HFFc6 (cell line): Measurements from ENCODE around the gene THSD7B. TPM values are rescaled to one million over a fixed set of nuclear protein-coding genes. Genes with fewer than 3 reads are reported as not detected.

Source experiments
- DNase-seq: peaks from one replicate; pipeline ENCODE4 v3.0.0-alpha.2; 2018
- H3K27ac Mint-ChIP-seq: 2 replicates; pipeline ENCODE4 v1.8.0; 2020; ENCODE audit warnings: mild to moderate bottlenecking, mixed read lengths
- H3K27me3 Mint-ChIP-seq: 2 replicates; pipeline ENCODE4 v1.8.0; 2021; ENCODE audit warnings: mild to moderate bottlenecking, moderate library complexity, mixed read lengths; ENCODE audit not compliant: insufficient read depth
- H3K36me3 Mint-ChIP-seq: 2 replicates; pipeline ENCODE4 v1.8.0; 2021; ENCODE audit warnings: low read depth, mixed read lengths
- H3K4me1 Mint-ChIP-seq: 2 replicates; pipeline ENCODE4 v1.8.0; 2020; ENCODE audit warnings: low read depth, mixed read lengths
- H3K4me3 Mint-ChIP-seq: 2 replicates; pipeline ENCODE4 v1.8.0; 2020; ENCODE audit warnings: mild to moderate bottlenecking, moderate library complexity, mixed read lengths
- H3K9me3 Mint-ChIP-seq: 2 replicates; pipeline ENCODE4 v1.8.0; 2020; ENCODE audit warnings: mild to moderate bottlenecking, mixed read lengths
- CTCF ChIP-seq: fragments of 200-600 bp; sonication (generic); IDR thresholded peaks from 2 replicates; pipeline ENCODE4 v1.5.0; 2021; ENCODE audit warnings: antibody characterized with exemption, mild to moderate bottlenecking
- total RNA-seq, 6 experiments: library from RNA; stranded (reverse); fragmentation: NEBNext Ultra II Directional; extraction: Animal tissue kit (Norgen Biotek cat#: 25700); gene quantifications; 2 replicates in 1 of 6; 3 replicates in 5 of 6; pipeline ENCODE4 v1.2.3, GENCODE V29; 2021

THSD7B gene
- total RNA-seq, 6 experiments from 2014 or later = 0.10 to 0.25 (median 0.22) TPM; not detected in 2

GRCh38 chr2:137287913-137288639, 522.7 kb downstream of the THSD7B start:
- no peaks in the 10 kb centered on the region for H3K9me3 Mint-ChIP-seq
- no peak for DNase-seq
- no peak for TF ChIP-seq CTCF
- no peaks in the 10 kb centered on the region for H3K36me3 Mint-ChIP-seq
- no peaks in the 10 kb centered on the region for H3K4me1 Mint-ChIP-seq
- H3K27ac Mint-ChIP-seq = no peak overlapping the region
- no peaks in the 10 kb centered on the region; the same call in 1 of the 2 replicates for H3K27me3 Mint-ChIP-seq
- no peak overlapping the region for H3K4me3 Mint-ChIP-seq

GRCh38 chr2:137291836-137292570, 526.7 kb downstream of the THSD7B start:
- Mint-ChIP-seq H3K4me3 (no peak overlapping the region), H3K27me3 (peaks cover 3% of the 10 kb centered on the region; the same call in 1 of the 2 replicates), H3K4me1 (no peaks in the 10 kb centered on the region), H3K36me3 (no peaks in the 10 kb centered on the region), H3K9me3 (no peaks in the 10 kb centered on the region), H3K27ac (no peak overlapping the region)
- TF ChIP-seq CTCF = no peak
- no peak for DNase-seq

DNA sequence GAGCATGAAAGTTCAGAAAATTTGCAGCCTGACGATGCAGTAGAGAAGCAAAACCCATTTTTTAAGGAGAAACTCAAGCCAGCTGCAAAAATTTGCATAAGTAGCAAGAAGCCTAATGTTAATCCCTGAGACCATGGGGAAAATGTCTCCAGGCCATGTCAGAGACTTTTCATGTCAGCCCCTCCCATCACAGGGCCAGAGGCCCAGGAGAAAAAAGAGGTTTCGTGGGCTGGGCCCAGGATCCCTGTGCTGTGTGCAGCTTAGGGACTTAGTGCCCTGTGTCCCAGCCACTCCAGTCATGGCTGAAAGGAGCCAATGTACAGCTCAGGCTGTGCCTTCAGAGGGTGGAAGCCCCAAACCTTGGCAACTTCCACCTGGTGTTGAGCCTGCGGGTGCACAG, 533.0 kb downstream of the THSD7B start:
- Mint-ChIP-seq H3K36me3 (no peaks in the 10 kb centered on the region), H3K27ac (no peak overlapping the region), H3K4me1 (no peaks in the 10 kb centered on the region), H3K4me3 (no peak overlapping the region), H3K9me3 (no peaks in the 10 kb centered on the region), H3K27me3 (0 out of 2 replicates have a peak, but pooled peaks cover 3% of the 10 kb centered on the region)
- DNase-seq = no peak
- no peak for TF ChIP-seq CTCF

DNA sequence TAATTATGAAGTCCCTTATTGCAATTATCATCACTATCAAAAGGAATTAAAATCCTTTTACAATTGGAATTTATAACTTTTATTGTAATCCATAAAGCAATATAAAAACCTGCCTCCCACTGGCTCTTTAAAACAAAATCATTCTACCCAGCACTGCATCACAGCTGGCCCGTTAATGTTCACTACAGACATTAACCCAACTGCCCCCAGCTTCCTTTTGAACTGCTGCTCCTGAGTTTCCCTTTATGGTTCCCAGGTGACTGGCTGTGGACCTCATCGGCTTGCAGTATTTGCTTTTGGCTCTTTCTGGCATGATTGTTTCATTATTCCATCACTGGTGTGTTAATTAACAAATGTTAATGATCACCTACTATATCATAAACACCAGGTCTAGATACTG, 535.6 kb downstream of the THSD7B start:
- no peaks in the 10 kb centered on the region for H3K9me3 Mint-ChIP-seq
- H3K4me3 Mint-ChIP-seq = no peak overlapping the region
- no peaks in the 10 kb centered on the region for H3K27me3 Mint-ChIP-seq
- TF ChIP-seq CTCF = no peak
- H3K36me3 Mint-ChIP-seq = no peaks in the 10 kb centered on the region
- no peak for DNase-seq
- H3K4me1 Mint-ChIP-seq = no peaks in the 10 kb centered on the region
- H3K27ac Mint-ChIP-seq = no peak overlapping the region

GRCh38 chr2:137302957-137303356, 537.6 kb downstream of the THSD7B start:
- Mint-ChIP-seq H3K4me1 (no peaks in the 10 kb centered on the region), H3K36me3 (no peaks in the 10 kb centered on the region), H3K27me3 (no peaks in the 10 kb centered on the region), H3K4me3 (no peak overlapping the region), H3K27ac (no peak overlapping the region), H3K9me3 (no peaks in the 10 kb centered on the region)
- no peak for TF ChIP-seq CTCF
- DNase-seq = no peak
